Left ventricle myocardium inferior (tissue), 1 donor: ENCODE results near the gene SURF6. TPM values are rescaled to one million over a fixed set of nuclear protein-coding genes. Genes with fewer than 3 reads are reported as not detected.
"Not testable (repeated sequence)": the region's sequence is repeated elsewhere in the genome, so short reads cannot be mapped to it uniquely, and the experiment has no call there.

ENCODE experiments used
- DNase-seq: peaks from one replicate; pipeline ENCODE4 v3.0.0-alpha.2; 2020
- H3K27ac ChIP-seq: fragments of 200-600 bp; replicated peaks from 2 replicates; pipeline ENCODE4 v1.8.0; 2021
- H3K27me3 ChIP-seq: fragments of 200-600 bp; 2 replicates; pipeline ENCODE4 v1.8.0; 2021; ENCODE audit warnings: low read depth
- H3K36me3 ChIP-seq: fragments of 200-600 bp; 2 replicates; pipeline ENCODE4 v1.8.0; 2021
- H3K4me1 ChIP-seq: fragments of 200-600 bp; 2 replicates; pipeline ENCODE4 v1.8.0; 2021
- H3K4me3 ChIP-seq: fragments of 200-600 bp; 2 replicates; pipeline ENCODE4 v1.8.0; 2021; ENCODE audit warnings: mild to moderate bottlenecking, moderate library complexity
- H3K9me3 ChIP-seq: fragments of 200-600 bp; replicated peaks from 2 replicates; pipeline ENCODE4 v1.8.0; 2021
- intact Hi-C: fragments of 100-400 bp; cut with micrococcal nuclease; formaldehyde crosslinking; loops from one replicate; pipeline ENCODE4 v1.11.0; 2022
- total RNA-seq: library from RNA; stranded (reverse); fragmentation: NEBNext Ultra II Directional; extraction: Animal tissue kit (Norgen Biotek cat#: 25700); gene quantifications from one replicate; pipeline ENCODE4 v1.2.1, GENCODE V29; 2021
- TF ChIP-seq, protein P1 (sequence below): fragments of 200-600 bp; IDR thresholded peaks from 2 replicates; pipeline ENCODE4 v1.8.0; 2021; ENCODE audit warnings: antibody characterized with exemption, mild to moderate bottlenecking, borderline replicate concordance
- donor health status: DM: no; HTN: yes; CAD: no; lungs with severe emphysema.

SURF6 gene
- total RNA-seq, 1 donor from 2014 or later, result 11.6 TPM

- TF ChIP-seq, protein P1, sequence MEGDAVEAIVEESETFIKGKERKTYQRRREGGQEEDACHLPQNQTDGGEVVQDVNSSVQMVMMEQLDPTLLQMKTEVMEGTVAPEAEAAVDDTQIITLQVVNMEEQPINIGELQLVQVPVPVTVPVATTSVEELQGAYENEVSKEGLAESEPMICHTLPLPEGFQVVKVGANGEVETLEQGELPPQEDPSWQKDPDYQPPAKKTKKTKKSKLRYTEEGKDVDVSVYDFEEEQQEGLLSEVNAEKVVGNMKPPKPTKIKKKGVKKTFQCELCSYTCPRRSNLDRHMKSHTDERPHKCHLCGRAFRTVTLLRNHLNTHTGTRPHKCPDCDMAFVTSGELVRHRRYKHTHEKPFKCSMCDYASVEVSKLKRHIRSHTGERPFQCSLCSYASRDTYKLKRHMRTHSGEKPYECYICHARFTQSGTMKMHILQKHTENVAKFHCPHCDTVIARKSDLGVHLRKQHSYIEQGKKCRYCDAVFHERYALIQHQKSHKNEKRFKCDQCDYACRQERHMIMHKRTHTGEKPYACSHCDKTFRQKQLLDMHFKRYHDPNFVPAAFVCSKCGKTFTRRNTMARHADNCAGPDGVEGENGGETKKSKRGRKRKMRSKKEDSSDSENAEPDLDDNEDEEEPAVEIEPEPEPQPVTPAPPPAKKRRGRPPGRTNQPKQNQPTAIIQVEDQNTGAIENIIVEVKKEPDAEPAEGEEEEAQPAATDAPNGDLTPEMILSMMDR, result no peak
- no peak overlapping the region for H3K27ac ChIP-seq
- peaks cover 16% of the 10 kb centered on the region for H3K9me3 ChIP-seq
- no peaks in the 10 kb centered on the region for H3K4me1 ChIP-seq
- no peak overlapping the region for H3K4me3 ChIP-seq
- peaks cover 43% of the 10 kb centered on the region for H3K27me3 ChIP-seq
- no peaks in the 10 kb centered on the region for H3K36me3 ChIP-seq
- no peak for DNase-seq
- intact Hi-C loops, result no loop called here
Observed at GRCh38 chr9:133286523-133286922, 49.5 kb downstream of the SURF6 start.

- TF ChIP-seq, protein P1, result no peak
- DNase-seq, result no peak
- no peak overlapping the region for H3K27ac ChIP-seq
- H3K36me3 ChIP-seq, result no peaks in the 10 kb centered on the region
- H3K9me3 ChIP-seq, result peaks cover 10% of the 10 kb centered on the region
- no peak overlapping the region for H3K4me3 ChIP-seq
- peaks cover 42% of the 10 kb centered on the region for H3K27me3 ChIP-seq
- no peaks in the 10 kb centered on the region for H3K4me1 ChIP-seq
- intact Hi-C loops, result no loop called here
Observed at GRCh38 chr9:133285252-133285775, 50.7 kb downstream of the SURF6 start.

- TF ChIP-seq, protein P1, result no peak
Observed at GRCh38 chr9:133284362-133284761, 51.6 kb downstream of the SURF6 start.

DNA sequence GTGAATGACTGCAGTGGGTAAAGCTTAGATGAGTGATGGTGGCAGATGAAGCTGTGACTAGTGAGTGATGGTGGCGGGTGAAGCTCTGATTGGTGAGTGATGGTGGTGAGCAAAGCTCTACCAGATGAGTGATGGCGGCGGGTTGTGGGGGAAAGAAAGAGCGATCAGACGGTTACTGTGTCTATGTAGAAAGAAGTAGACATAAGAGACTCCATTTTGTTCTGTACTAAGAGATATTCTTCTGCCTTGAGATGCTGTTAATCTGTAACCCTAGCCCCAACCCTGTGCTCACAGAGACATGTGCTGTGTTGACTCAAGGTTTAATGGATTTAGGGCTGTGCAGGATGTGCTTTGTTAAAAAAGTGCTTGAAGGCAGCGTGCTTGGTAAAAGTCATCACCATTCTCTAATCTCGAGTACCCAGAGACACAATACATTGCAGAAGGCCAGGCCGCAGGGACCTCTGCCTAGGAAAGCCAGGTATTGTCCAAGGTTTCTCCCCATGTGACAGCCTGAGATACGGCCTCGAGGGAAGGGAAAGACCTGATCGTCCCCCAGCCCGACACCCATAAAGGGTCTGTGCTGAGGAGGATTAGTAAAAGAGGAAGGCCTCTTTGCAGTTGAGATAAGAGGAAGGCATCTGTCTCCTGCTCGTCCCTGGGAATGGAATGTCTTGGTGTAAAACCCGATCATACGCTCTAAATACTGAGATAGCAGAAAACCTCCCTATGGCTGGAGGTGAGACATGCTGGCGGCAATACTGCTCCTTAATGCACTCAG is 52.5 kb downstream of the SURF6 start:
- H3K9me3 ChIP-seq, H3K27ac ChIP-seq, H3K4me1 ChIP-seq, DNase-seq, H3K4me3 ChIP-seq, H3K36me3 ChIP-seq, intact Hi-C loops: not testable (repeated sequence)
- H3K27me3 ChIP-seq, result peaks cover 48% of the 10 kb centered on the region

More at GRCh38 chr9:133284362-133284761, 51.6 kb downstream of the SURF6 start:
- no peak overlapping the region for H3K27ac ChIP-seq
- peaks cover 48% of the 10 kb centered on the region for H3K27me3 ChIP-seq
- H3K4me3 ChIP-seq, result no peak overlapping the region
- H3K9me3 ChIP-seq, result peaks cover 10% of the 10 kb centered on the region
- no peak for DNase-seq
- intact Hi-C loops, result no loop called here
- no peaks in the 10 kb centered on the region for H3K4me1 ChIP-seq
- H3K36me3 ChIP-seq, result no peaks in the 10 kb centered on the region

DNA sequence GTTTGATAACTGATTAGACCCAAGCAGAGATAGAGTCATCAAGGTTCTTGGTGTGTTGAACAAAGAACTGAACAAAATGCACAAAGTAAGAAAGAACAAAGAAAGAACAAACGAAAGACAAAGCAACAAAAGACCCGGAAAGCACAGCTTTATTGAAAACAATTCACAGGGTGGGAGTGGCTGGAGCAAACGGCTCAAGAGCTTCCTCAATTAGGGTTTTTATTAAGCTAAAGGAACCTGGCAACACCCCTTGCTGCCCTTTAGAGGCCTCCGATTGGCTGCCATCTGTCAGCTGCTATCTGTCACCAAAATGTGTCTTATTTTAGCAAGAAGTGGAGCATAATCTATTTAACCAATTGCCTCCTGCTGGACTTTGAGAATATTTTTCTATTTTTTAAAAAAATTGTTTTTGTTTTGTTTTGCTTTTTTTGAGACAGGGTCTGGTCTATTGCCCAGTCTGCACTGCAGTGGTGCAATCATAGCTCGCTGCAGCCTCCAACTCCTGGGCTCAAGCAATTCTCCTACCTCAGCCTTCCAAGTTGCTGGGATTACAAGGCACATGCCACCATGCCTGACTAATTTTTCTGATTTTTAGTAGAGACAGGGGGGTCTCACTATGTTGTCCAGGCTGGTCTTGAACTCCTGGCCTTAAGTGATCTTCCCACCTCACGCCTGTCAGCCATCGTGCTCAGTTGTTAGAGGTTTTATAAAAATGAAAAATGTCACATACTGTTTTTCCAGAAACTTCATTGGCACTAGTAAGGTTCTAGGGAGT is 53.3 kb downstream of the SURF6 start:
- Histone ChIP-seq H3K4me1 (no peaks in the 10 kb centered on the region), H3K36me3 (no peaks in the 10 kb centered on the region), H3K27me3 (peaks cover 56% of the 10 kb centered on the region), H3K27ac (no peak overlapping the region), H3K9me3 (no peaks in the 10 kb centered on the region), H3K4me3 (no peak overlapping the region)
- DNase-seq, result no peak
- TF ChIP-seq, protein P1, result no peak
- intact Hi-C loops, result no loop called here
